Dermis microvascular lymphatic vessel endothelial cell (primary cell): ENCODE measurements around the gene KRTAP10-8. TPM values are rescaled to one million over a fixed set of nuclear protein-coding genes. Genes with fewer than 3 reads are reported as not detected.
"Not testable (repeated sequence)": the region's sequence is repeated elsewhere in the genome, so short reads cannot be mapped to it uniquely, and the experiment has no call there.

Source experiments
- DNase-seq, 2 donors: peaks; one replicate each; pipeline versions ENCODE4 v3.0.0 to v3.0.0-alpha.2; 2010; ENCODE audit warnings: low read depth in 2 of 2
- total RNA-seq: library from RNA; depleted of rRNA; stranded (reverse); fragments of >200 nt; gene quantifications from 2 replicates; pipeline ENCODE4 v1.2.1, GENCODE V29; 2014

The KRTAP10-8 gene, protein sequence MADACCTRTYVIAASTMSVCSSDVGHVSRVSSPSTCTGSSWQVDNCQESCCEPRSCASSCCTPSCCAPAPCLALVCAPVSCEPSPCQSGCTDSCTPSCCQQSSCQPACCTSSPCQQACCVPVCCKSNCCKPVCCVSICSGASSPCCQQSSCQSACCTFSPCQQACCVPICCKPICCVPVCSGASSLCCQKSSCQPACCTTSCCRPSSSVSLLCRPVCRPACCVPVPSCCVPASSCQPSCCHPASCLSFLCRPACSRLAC
- total RNA-seq: not detected in 2 replicates

GRCh38 chr21:44612029-44612486, at the start of gene KRTAP10-8:
KRTAP10-8 (plus strand) TSS chr21:44612079; CDS start chr21:44612101, 22 bp downstream.
- no peak for DNase-seq

DNA sequence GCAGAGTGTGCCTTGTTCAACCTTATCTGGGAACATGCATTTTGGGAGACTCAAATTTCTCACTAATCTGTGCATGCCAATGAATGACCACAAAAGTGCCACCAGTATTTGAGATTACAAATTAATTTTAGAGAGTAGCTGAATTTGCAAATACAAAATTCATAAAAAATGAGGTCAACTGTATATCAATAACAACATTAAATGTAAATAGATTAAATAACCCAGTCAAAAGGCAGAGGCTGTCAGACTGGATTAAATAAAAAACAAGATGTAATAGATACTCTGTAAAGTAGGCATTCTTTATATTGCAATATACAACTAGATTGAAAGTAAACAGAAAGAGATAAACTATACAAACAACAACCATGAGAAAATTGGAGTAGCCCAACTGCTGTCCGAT, 47.8 kb upstream of the KRTAP10-8 start:
- no peak for DNase-seq

DNA sequence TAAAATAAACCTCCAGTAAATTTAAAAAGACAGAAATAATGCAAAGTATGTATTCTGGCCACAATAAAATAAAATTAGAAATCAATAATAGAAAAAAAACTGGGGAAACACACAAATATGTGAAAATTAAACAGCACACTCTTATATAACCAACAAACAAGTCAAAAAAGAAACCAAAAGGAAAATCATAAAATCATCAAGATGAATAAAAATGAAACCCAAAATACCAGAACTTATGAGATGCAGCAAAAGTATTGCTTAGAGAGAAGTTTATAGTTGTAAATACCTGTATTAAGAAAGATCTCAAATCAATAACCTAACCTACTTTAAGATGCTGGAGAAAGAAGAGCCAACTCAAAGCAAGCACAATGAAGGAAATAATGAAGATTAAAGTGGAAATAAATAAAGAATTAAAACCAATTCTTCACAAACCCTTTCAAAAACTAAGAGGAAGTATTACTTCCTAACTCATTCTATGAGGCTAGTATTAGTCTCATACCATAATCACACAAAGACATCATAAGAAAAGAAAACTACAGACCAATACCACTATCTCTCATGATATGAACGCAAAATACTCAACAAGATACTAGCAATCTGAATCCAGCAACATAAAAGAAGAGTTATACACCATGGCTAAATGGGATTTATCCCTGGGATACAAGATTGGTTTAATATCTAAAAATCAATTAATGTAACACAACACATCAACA, 46.8 kb upstream of the KRTAP10-8 start:
- no peak for DNase-seq

DNA sequence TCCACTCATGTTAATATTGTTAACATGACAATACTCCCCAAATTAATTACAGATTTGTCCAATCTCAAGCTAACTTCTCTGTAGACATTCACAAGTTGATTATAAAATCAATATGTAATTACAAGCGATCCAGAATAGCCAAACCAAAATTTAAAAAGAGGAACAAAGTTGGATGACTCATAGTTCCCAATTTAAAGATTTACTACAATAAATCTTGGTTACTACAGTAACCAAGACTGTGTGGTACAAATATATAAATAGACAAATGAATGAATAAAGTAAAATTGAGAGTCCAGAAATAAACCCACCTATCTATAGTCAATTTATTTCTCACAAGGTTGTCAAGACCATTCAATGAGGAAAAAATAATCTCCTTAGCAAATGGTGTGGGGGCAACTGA, 45.5 kb upstream of the KRTAP10-8 start:
- DNase-seq: no peak

DNA sequence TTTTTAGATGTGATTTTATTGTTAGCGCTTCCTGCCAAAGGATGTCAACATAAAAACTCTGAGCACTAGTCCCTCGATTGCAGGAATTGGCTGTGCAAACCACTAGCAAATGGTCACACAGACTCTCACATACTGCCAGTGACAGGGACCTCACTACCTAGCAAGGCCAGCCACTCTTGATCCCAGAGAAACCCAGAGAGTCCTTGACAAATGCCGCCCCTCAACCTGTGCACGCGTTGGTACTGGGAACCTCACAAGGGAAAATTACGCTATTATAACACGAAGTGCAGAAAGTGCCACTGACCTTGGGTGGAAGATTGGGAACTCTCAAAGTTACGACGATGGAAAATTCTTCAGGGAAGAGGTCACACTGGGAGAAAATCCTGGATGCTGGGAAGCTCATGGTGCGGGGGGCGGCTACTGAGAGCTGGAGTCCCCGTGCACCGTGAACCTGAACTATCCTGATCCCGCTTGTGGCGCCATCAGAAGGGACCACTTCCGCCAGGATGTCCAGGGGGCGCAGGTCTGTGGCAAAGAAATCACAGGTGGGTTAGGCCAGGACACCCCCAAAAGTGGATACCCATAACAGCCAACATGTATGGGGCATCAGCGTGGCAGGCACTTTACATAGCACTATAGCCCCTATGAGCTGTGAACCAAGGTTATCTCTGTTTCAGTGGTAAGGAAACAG, 44.3 kb upstream of the KRTAP10-8 start:
- no peak for DNase-seq

GRCh38 chr21:44568261-44568660, 43.6 kb upstream of the KRTAP10-8 start:
- no peak for DNase-seq

DNA sequence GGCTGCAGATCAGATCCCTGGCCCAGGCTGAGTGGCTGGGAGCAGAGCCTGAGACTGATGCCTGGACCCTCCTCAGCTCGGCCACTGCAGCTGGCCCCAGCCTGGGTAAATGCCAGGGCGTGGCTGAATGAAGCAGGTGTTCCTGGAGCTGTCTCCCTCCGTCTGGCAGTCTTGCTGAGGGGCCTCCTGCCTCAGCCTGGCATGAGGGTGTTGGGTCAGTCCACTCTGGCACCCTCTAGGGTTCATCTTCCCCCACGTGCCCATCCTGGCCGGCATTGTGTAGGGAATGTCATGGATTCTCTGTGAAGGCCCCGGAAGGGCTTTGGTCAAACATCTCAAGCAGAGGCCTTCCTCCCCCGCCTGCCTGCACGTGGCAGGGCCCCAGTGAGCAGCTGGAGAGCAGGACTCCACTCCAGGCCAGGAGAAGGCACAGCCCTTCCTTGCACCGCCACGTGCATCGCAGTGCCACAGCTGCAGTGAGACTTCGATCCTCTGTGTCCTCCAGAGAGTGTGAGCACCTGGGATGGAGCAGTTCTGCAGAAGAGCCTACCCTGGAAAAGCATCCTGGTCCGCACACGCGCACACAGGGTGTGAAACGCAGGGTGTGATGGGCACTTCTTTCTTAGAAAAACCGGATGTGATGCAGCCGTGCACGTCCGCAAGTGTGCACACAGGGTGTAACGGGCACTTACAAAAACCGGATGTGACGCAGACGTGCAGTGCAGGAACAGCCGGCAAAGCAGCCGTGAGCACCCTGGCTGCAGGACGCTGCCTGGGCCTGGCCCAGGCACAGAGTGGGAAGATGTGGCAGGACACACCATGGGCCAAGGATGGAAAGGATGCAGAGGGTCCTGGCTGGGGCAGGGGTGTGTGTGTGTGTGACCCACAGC, 43.0 kb upstream of the KRTAP10-8 start:
- DNase-seq: no peak

DNA sequence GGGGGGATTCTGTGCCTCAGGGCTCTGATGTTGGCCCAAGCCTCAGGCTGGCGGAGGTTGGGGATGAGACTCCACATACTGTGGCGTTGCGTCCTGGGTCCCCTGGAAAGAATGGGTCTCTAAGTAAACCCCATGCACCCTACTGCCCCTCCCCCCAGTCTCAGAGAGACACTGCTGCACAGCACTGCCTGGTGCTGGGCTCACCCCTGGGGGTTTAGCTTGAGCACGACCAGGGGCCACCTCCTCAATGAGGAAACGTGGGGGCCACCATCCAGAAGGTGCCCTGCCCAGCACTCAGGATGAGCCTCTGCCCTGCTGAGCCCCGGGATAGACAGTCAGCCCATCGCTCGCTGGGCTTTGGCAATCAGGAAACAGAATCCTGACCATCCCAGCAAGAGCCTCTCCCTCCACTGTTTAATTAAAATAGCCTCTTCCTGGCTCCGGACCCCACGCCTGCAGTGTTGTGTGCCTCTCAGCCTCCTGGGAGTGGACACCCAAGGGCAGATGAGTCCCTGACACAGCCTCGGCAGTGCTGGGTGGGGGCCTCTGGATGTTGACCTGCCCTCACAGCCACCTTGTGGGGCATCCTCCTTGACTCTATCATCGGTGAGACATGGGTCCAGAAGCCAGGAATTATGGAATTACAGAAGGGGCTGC, 41.9 kb upstream of the KRTAP10-8 start:
- no peak for DNase-seq

DNA sequence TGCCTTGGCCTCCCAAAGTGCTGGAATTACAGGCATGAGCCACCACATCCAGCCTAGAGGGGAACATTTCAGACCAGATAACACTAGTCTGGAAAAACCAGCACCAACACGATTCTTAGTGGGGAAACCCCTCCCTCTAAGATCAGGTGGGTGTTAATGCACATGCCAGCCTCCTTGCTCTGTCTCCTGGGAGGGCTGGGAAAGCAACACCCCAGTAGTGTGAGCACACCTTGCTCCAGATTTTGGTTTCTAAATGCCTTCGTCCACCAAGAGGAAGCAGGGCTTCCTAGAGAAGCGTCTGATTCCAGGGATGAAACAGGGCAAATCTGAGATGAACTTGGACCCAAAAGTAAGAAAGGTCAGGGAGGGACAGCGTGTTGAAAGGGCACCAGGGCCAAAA, 40.6 kb upstream of the KRTAP10-8 start:
- DNase-seq: no peak

- DNase-seq: no peak
These were observed 39.8 kb upstream of the KRTAP10-8 start for GRCh38 chr21:44571844-44572782.

DNA sequence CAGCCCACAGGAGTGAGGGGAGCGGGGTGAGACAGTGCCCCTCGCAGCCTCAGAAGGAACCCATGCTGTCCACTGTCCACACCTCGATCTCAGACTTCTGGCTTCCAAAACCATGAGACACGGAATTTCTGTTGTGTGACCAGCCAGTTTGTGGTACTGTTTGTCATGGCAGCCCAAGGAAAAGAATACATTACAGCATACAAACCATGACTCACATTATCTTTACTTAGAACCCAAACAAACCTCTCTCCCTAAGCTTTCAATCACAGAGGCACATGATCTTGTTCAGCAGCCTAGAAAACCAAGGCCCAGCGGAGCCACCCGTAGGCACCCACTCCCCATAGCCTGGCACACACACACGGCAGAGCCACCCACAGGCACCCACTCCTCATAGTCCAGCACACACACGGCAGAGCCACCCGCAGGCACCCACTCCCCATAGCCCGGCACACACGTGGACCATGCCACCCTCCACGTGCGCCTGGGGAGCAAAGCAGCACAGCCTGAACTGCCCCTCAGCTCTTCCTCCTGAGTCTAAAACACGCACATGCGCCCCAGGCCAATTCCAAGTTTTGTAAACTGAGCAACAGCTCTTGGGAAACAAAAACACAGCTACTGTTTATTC, 38.8 kb upstream of the KRTAP10-8 start:
- no peak for DNase-seq

DNA sequence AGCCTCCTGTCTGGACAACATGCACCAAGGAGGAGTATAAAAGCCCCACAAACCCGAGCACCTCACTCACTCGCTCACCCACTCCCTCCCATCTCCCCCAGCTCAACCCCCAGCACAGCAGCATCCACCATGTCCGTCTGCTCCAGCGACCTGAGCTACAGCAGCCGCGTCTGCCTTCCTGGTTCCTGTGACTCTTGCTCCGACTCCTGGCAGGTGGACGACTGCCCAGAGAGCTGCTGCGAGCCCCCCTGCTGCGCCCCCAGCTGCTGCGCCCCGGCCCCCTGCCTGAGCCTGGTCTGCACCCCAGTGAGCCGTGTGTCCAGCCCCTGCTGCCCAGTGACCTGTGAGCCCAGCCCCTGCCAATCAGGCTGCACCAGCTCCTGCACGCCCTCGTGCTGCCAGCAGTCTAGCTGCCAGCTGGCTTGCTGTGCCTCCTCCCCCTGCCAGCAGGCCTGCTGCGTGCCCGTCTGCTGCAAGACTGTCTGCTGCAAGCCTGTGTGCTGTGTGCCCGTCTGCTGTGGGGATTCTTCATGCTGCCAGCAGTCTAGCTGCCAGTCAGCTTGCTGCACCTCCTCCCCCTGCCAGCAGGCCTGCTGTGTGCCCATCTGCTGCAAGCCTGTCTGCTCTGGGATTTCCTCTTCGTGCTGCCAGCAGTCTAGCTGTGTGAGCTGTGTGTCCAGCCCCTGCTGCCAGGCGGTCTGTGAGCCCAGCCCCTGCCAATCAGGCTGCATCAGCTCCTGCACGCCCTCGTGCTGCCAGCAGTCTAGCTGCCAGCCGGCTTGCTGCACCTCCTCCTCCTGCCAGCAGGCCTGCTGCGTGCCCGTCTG, 38.0 kb upstream of the KRTAP10-8 start, which contains the start of gene KRTAP10-4:
Gene KRTAP10-4 (plus strand): TSS at position 100 of the 827 bp plus-strand sequence. CDS start 30 bp downstream, at position 130.
- not testable (repeated sequence) for DNase-seq

DNA sequence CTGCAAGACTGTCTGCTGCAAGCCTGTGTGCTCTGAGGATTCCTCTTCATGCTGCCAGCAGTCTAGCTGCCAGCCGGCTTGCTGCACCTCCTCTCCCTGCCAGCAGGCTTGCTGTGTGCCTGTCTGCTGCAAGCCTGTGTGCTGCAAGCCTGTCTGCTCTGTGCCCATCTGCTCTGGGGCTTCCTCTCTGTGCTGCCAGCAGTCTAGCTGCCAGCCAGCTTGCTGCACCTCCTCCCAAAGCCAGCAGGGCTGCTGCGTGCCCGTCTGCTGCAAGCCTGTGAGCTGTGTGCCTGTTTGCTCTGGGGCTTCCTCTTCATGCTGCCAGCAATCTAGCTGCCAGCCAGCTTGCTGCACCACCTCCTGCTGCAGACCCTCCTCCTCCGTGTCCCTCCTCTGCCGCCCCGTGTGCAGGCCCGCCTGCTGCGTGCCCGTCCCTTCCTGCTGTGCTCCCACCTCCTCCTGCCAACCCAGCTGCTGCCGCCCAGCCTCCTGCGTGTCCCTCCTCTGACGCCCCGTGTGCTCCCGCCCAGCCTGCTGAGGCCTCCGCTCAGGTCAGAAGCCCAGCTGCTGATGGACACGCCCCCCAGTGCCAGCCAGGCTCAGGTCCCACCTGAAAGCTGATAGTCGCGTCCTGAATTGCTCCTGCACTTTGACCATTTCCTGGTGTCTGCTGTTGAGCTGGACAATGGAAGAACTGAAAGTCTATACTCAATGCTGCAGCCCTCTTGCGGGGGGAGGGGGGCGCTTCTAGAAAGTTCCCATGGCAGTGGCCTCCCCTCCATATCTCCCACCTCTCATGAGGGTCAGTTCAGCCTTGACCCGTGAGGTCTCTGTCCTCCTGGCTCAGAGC, 37.2 kb upstream of the KRTAP10-8 start:
- no peak for DNase-seq

GRCh38 chr21:44575307-44576024, 36.4 kb upstream of the KRTAP10-8 start:
- DNase-seq: no peak

GRCh38 chr21:44576025-44576420, 35.9 kb upstream of the KRTAP10-8 start:
- DNase-seq: no peak

DNA sequence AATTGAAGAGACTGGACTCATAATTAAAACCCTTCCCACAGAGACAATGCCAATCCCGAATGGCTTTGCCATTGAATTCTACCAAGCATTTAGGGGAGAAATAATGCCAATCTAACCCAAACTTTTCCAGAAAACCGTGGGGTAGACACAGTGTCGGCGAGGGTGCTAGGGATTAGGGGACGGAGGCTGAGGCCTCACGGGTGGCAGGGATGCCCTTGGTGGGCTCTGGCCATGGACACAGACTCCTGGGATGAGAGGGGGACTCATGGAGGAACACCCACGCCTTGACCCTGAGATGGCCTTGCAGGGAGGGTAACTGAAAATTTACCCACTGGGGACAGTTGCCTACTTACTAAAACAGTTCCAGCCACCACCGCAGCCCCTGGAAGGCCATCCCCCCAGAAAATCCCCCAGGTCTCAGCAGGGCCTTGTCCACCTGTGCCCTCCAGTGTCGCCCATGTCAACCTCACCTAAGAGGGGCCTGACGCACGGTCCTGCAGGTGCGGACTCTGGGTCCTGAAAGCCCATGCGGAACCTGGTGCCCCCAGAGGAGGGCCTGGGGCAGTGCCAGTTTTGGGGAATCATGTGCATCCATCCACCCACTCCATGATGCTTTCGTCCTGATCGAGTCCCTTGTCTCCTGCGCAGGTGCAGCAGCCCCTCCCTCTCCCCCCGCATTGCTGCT, 33.4 kb upstream of the KRTAP10-8 start:
- no peak for DNase-seq
